ENCODE results near the gene UPK3A.

GRCh38 chr22:45335854-45336522, 51.2 kb downstream of the UPK3A start:
- TF ChIP-seq POLR2AphosphoS5 (IDR thresholded peaks at IDR 0.05; ENCODE audit: low read depth, low read length) (no peak), SIN3A (IDR thresholded peaks at IDR 0.05; ENCODE audit: borderline replicate concordance, insufficient read depth, low read length) (no peak), TAF1 (IDR thresholded peaks at IDR 0.05; ENCODE audit: borderline replicate concordance, insufficient read depth, low read length) (no peak), FOXP2 (optimal IDR thresholded peaks at IDR 0.05; ENCODE audit: borderline replicate concordance, extremely low read depth, extremely low read length, insufficient read depth) (no peak), REST (IDR thresholded peaks at IDR 0.05; ENCODE audit: insufficient read depth in 1 of 2, low read depth in 2 of 2, low read length in 2 of 2) (no peak)

Measured in PFSK-1 (cell line).